GM12878 (cell line): Measurements from ENCODE around the gene CTNNA3. TPM values are rescaled to one million over a fixed set of nuclear protein-coding genes. Genes with fewer than 3 reads are reported as not detected.

Experiments used
- ATAC-seq: fragments of 200-7000 bp; cut with Tn5 transposase; 3 replicates; pipeline ENCODE4 v1.9.1; 2020; ENCODE audit warnings: mild to moderate bottlenecking, moderate library complexity
- BruUV-seq: library from RNA; stranded (reverse); fragments of 400-500 nt; replicated peaks from 2 replicates; lab custom pipeline; 2021; lab: Mats Ljungman, UMichigan
- CTCF ChIA-PET: fragments of 300-600 bp; sonication (Branson Sonifier 250); formaldehyde crosslinking; extraction: SDS; loops from one replicate; lab custom pipeline; 2021; ENCODE audit warnings: inconsistent platforms; lab: Yijun Ruan, JAX
- POLR2A ChIA-PET: fragments of 350-600 bp; formaldehyde crosslinking; extraction: SDS; loops from one replicate; lab custom pipeline; 2021; ENCODE audit warnings: inconsistent platforms; lab: Charles Lee
- RAD21 ChIA-PET: fragments of 300-600 bp; sonication (Branson Sonifier 250); formaldehyde crosslinking; loops from one replicate; lab custom pipeline; 2023; ENCODE audit warnings: antibody characterized with exemption; ENCODE audit not compliant: unreplicated experiment; lab: Charles Lee
- SMC1A ChIA-PET: fragments of 300-600 bp; sonication (Branson Sonifier 250); formaldehyde crosslinking; loops from one replicate; lab custom pipeline; 2023; ENCODE audit not compliant: unreplicated experiment, uncharacterized antibody; lab: Charles Lee
- DNase-seq: peaks from one replicate; pipeline ENCODE4 v3.0.0-alpha.2; 2011; ENCODE audit warnings: low read depth, low spot score
- FAIRE-seq: peaks from 3 replicates; lab custom pipeline; 2011; peaks lifted over from hg19 to GRCh38; lab: Jason Lieb, UNC
- H2AFZ ChIP-seq: 2 replicates; pipeline ENCODE4 v1.6.0; 2011; ENCODE audit warnings: low read depth, low read length, control low read depth; ENCODE audit not compliant: control insufficient read depth
- H3K27ac ChIP-seq: 2 replicates; pipeline ENCODE4 v1.5.1; 2011; ENCODE audit warnings: control low read depth; ENCODE audit not compliant: control insufficient read depth, insufficient read depth
- H3K27me3 ChIP-seq, 2 experiments: replicated peaks in 1 of 2; 2 replicates each; pipeline versions ENCODE4 v1.6.0 to v1.6.1; 2011; ENCODE audit warnings: low read length in 1 of 2; ENCODE audit not compliant: control insufficient read depth in 2 of 2, insufficient read depth in 2 of 2
- H3K36me3 ChIP-seq, 2 experiments: 2 replicates each; pipeline ENCODE4 v1.5.1; 2011; ENCODE audit warnings: low read length in 1 of 2; ENCODE audit not compliant: control insufficient read depth in 2 of 2, insufficient read depth in 2 of 2
- H3K4me1 ChIP-seq: 2 replicates; pipeline ENCODE4 v1.6.1; 2011; ENCODE audit warnings: mild to moderate bottlenecking, low read length, moderate library complexity, mixed read lengths; ENCODE audit not compliant: control insufficient read depth, insufficient read depth
- H3K4me2 ChIP-seq: 2 replicates; pipeline ENCODE4 v1.6.0; 2011; ENCODE audit warnings: control low read depth; ENCODE audit not compliant: control insufficient read depth, insufficient read depth
- H3K4me3 ChIP-seq: fragments of 200-600 bp; sonication (generic); 2 replicates; pipeline ENCODE4 v1.5.1; 2016
- H3K79me2 ChIP-seq: 2 replicates; pipeline ENCODE4 v1.6.0; 2011; ENCODE audit warnings: low read length; ENCODE audit not compliant: control insufficient read depth, insufficient read depth
- H3K9ac ChIP-seq: 2 replicates; pipeline ENCODE4 v1.8.0; 2011; ENCODE audit warnings: low read length, control low read depth, mixed read lengths; ENCODE audit not compliant: control insufficient read depth, insufficient read depth
- H3K9me3 ChIP-seq: replicated peaks from 3 replicates; pipeline ENCODE4 v1.5.1; 2011; ENCODE audit warnings: mild to moderate bottlenecking, low read length; ENCODE audit not compliant: control insufficient read depth, insufficient read depth
- H4K20me1 ChIP-seq: 2 replicates; pipeline ENCODE4 v1.6.0; 2011; ENCODE audit not compliant: control insufficient read depth, insufficient read depth
- ATF7 ChIP-seq: fragments of 450-650 bp; IDR thresholded peaks from 2 replicates; pipeline ENCODE4 v1.6.1; 2016; ENCODE audit warnings: low read depth, mild to moderate bottlenecking
- BRCA1 ChIP-seq: IDR thresholded peaks from 2 replicates; pipeline ENCODE4 v1.6.1; 2011; ENCODE audit warnings: low read depth, low read length, improper control_type of control experiment
- CTCF ChIP-seq, 3 experiments: IDR thresholded peaks in 2 of 3; conservative IDR thresholded peaks in 1 of 3; 2 replicates each; pipeline ENCODE4 v1.5.1; 2011; ENCODE audit warnings: low read depth in 3 of 3, low read length in 3 of 3, mild to moderate bottlenecking in 3 of 3, control low read depth in 2 of 3, moderate library complexity in 2 of 3, inconsistent platforms in 1 of 3, mixed read lengths in 1 of 3; ENCODE audit not compliant: control insufficient read depth in 2 of 3, insufficient read depth in 1 of 3; ENCODE audit errors: extremely low read depth in 1 of 3
- EED ChIP-seq: sonication (generic); IDR thresholded peaks from 2 replicates; pipeline ENCODE4 v1.6.1; 2016; ENCODE audit warnings: antibody characterized with exemption, low read depth
- FOXM1 ChIP-seq: IDR thresholded peaks from 2 replicates; pipeline ENCODE4 v1.6.1; 2012; ENCODE audit warnings: low read depth, mild to moderate bottlenecking, inconsistent platforms, low read length, moderate library complexity
- HDAC6 ChIP-seq: fragments of 200-600 bp; sonication (generic); IDR thresholded peaks from one replicate; pipeline ENCODE4 v1.8.0; 2017; ENCODE audit warnings: antibody characterized with exemption; ENCODE audit not compliant: unreplicated experiment
- KAT2A ChIP-seq: conservative IDR thresholded peaks from 2 replicates; pipeline ENCODE4 v1.6.1; 2011; ENCODE audit warnings: low read depth, low read length; ENCODE audit not compliant: control insufficient read depth
- NR2F1 ChIP-seq: fragments of 450-650 bp; conservative IDR thresholded peaks from 2 replicates; pipeline ENCODE4 v1.6.1; 2017; ENCODE audit warnings: mild to moderate bottlenecking
- PAX8 ChIP-seq: fragments of 450-650 bp; IDR thresholded peaks from 2 replicates; pipeline ENCODE4 v1.6.1; 2017; ENCODE audit warnings: mild to moderate bottlenecking, moderate library complexity
- PML ChIP-seq: IDR thresholded peaks from 2 replicates; pipeline ENCODE4 v1.6.1; 2012; ENCODE audit warnings: low read length, inconsistent platforms
- RAD21 ChIP-seq: IDR thresholded peaks from 2 replicates; pipeline ENCODE4 v1.6.1; 2011; ENCODE audit warnings: mild to moderate bottlenecking, low read depth, low read length, moderate library complexity; ENCODE audit not compliant: insufficient read depth
- SMAD1 ChIP-seq: fragments of 450-650 bp; IDR thresholded peaks from 2 replicates; pipeline ENCODE4 v1.6.1; 2018; ENCODE audit warnings: mild to moderate bottlenecking, low read depth; ENCODE audit not compliant: partially characterized antibody
- SMARCA5 ChIP-seq: fragments of 450-650 bp; IDR thresholded peaks from 2 replicates; pipeline ENCODE4 v1.6.1; 2017; ENCODE audit warnings: mild to moderate bottlenecking
- SMC3 ChIP-seq: IDR thresholded peaks from 2 replicates; pipeline ENCODE4 v1.6.1; 2011; ENCODE audit warnings: low read length, improper control_type of control experiment, borderline replicate concordance
- SUPT20H ChIP-seq: IDR thresholded peaks from 2 replicates; pipeline ENCODE4 v1.6.1; 2011; ENCODE audit warnings: low read depth, mild to moderate bottlenecking, low read length, moderate library complexity, borderline replicate concordance; ENCODE audit not compliant: control insufficient read depth
- USF2 ChIP-seq: IDR thresholded peaks from 2 replicates; pipeline ENCODE4 v1.6.1; 2011; ENCODE audit warnings: low read depth, low read length, improper control_type of control experiment, borderline replicate concordance
- WGBS: methylation state at CpG from one replicate; pipeline ENCODE4 v1.1.6; 2016; ENCODE audit warnings: low lambda C conversion rate; ENCODE audit not compliant: insufficient replicate concordance, insufficient coverage; ENCODE audit errors: missing lambda C conversion rate; 5-methylcytosine and 5-hydroxymethylcytosine counted together
- in situ Hi-C: fragments of 300-500 bp; cut with MboI; formaldehyde crosslinking; loops from 9 replicates; pipeline ENCODE4 v1.14.3; 2018; ENCODE audit warnings: mixed read lengths
- intact Hi-C: fragments of 100-400 bp; cut with micrococcal nuclease; formaldehyde crosslinking; loops from one replicate; pipeline ENCODE4 v1.14.2; 2022; ENCODE audit not compliant: unreplicated experiment
- polyA plus RNA-seq, 11 experiments: library from polyadenylated mRNA; depleted of rRNA in 4 of 11; unstranded in 6 of 11; stranded (reverse) in 5 of 11; fragments of >200 nt; fragmentation: Nextera tagmentation in 4 of 11; fragmentation: Illumina TruSeq in 1 of 11; extraction: Ambion mirVana in 4 of 11; extraction: Trizol in 1 of 11; gene quantifications; 1 replicate in 1 of 11; 2 replicates in 10 of 11; pipeline versions ENCODE4 v1.2.1 to v1.2.3, GENCODE V29; 2011 to 2016; ENCODE audit warnings: inconsistent platforms in 2 of 11, missing spikeins in 2 of 11, low read depth in 1 of 11
- total RNA-seq, 4 experiments: library from RNA; depleted of rRNA in 3 of 4; stranded (reverse); fragments of >200 nt in 3 of 4; fragmentation: Illumina TruSeq in 1 of 4; extraction: Trizol in 1 of 4; gene quantifications; 2 replicates each; pipeline versions ENCODE4 v1.2.1 to v1.2.3, GENCODE V29; 2013 to 2021

CTNNA3 gene
- total and polyA plus RNA-seq, 10 of the 15 experiments (the other 5 are each of a cell fraction or from before 2014, with no cell fraction given) = under 0.01 to 4.5 (median 0.22) TPM; not detected in 2

- no peak for TF ChIP-seq CTCF (IDR thresholded peaks at IDR 0.05 in 2 of 3, conservative IDR thresholded peaks at IDR 0.05 in 1 of 3; ENCODE audit: control insufficient read depth in 2 of 3, extremely low read depth in 1 of 3, insufficient read depth in 1 of 3, low read depth in 3 of 3, low read length in 3 of 3)
- TF ChIP-seq ATF7 = no peak
- TF ChIP-seq FOXM1 = no peak
- TF ChIP-seq BRCA1 = no peak
- TF ChIP-seq PAX8 = no peak
- no peak for TF ChIP-seq PML
- TF ChIP-seq KAT2A = no peak
- TF ChIP-seq HDAC6 = no peak
- TF ChIP-seq NR2F1 = no peak
Measured at GRCh38 chr10:67521546-67521945, 174.4 kb downstream of the CTNNA3 start (continued).

GRCh38 chr10:67520924-67521520 lies 175.0 kb downstream of the CTNNA3 start:
- H3K27ac ChIP-seq = no peak overlapping the region
- FAIRE-seq = peak; percentile 92
- H3K36me3 ChIP-seq = no peaks in the 10 kb centered on the region
- ChIA-PET RAD21 (interaction anchor here (0.6 to 5.8 kb wide), 22 partner anchors 11 to 1341 kb away, joined by 3 to 35 read pairs (median 4); partner anchors contain the start of genes CTNNA3 and LRRTM3), SMC1A (interaction anchor here (0.6 to 5.7 kb wide), 38 partner anchors 11 to 1313 kb away, joined by 3 to 35 read pairs (median 4); partner anchors contain the start of gene CTNNA3), CTCF (interaction anchor here (0.7 to 7.0 kb wide), 43 partner anchors 10 to 1341 kb away, joined by 3 to 80 read pairs (median 4); partner anchors contain the start of genes CTNNA3 and LRRTM3), POLR2A (interaction anchor here (1.3 kb wide), 1 partner anchor 164 kb away, joined by 3 read pairs; no protein-coding TSS in a partner anchor)
- no peaks in the 10 kb centered on the region for H3K27me3 ChIP-seq
- no peaks in the 10 kb centered on the region for H3K79me2 ChIP-seq
- no peak overlapping the region for H3K9ac ChIP-seq
- no peak overlapping the region for H2AFZ ChIP-seq
- no peak overlapping the region for H3K4me2 ChIP-seq
- WGBS = 4% methylated on average over 5 of the region's 5 CpGs
- TF ChIP-seq SMAD1 = no peak
- peak; percentile 89 for TF ChIP-seq RAD21
- TF ChIP-seq USF2 = no peak
- peak; percentile 65 to 85 (median 74) for TF ChIP-seq CTCF (IDR thresholded peaks at IDR 0.05 in 2 of 3, conservative IDR thresholded peaks at IDR 0.05 in 1 of 3; ENCODE audit: control insufficient read depth in 2 of 3, extremely low read depth in 1 of 3, insufficient read depth in 1 of 3, low read depth in 3 of 3, low read length in 3 of 3)
- peak; percentile 77 for TF ChIP-seq SMC3
- TF ChIP-seq EED = no peak
- no peak for TF ChIP-seq SUPT20H
- 0 out of 2 replicates have a peak, but pooled peaks have one; percentile 50 for TF ChIP-seq SMARCA5
- peak; percentile 97 for ATAC-seq
- intact Hi-C loops = loop anchor here (1.0 to 5.0 kb wide), 4 partner anchors 141 to 594 kb away; partner anchors contain the start of gene LRRTM3
- BruUV-seq = no TSS peak
- peak; percentile 2 for DNase-seq
- H3K4me1 ChIP-seq = no peaks in the 10 kb centered on the region
- H4K20me1 ChIP-seq = no peaks in the 10 kb centered on the region
- in situ Hi-C loops = loop anchor here (10.0 kb wide), 1 partner anchor 254 kb away; no protein-coding TSS in a partner anchor
- H3K9me3 ChIP-seq = no peaks in the 10 kb centered on the region
- H3K4me3 ChIP-seq = no peak overlapping the region
